Superior temporal gyrus (tissue), 1 donor: Measurements from ENCODE around the gene G6PC2.

Experiments used
- DNase-seq: peaks from one replicate; pipeline ENCODE4 v3.0.0-alpha.2; 2016; ENCODE audit errors: extremely low spot score

The G6PC2 gene

DNA sequence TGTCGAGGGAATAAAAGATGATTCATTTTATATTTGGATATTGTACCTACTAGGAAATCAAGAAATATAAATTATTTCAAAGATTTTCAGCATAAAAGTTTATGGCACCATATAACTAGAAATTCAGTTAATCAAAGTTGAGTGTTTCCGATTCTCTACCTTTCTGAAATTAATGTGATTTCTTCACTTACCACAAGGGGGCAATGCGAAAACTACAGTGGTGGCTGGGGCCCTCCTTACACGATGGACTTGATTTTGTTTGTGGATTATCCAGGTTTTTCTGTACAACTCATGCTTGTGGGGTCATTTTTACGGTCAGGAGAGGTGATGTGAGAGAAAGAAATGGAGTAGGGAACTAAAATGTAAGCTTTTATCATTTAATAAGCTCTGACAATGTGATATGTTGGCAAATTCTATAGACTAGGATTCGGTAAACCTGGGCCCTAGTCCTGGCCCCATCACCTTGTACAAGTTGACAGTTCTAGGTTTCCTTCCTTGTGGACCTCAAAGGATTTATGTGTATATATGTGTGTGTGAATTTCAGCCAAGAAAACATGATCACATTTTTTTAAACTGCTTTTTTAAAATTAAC lies 47.6 kb downstream of the G6PC2 start:
- DNase-seq, result no peak

GRCh38 chr2:168949324-168949723 lies 48.2 kb downstream of the G6PC2 start:
- no peak for DNase-seq

DNA sequence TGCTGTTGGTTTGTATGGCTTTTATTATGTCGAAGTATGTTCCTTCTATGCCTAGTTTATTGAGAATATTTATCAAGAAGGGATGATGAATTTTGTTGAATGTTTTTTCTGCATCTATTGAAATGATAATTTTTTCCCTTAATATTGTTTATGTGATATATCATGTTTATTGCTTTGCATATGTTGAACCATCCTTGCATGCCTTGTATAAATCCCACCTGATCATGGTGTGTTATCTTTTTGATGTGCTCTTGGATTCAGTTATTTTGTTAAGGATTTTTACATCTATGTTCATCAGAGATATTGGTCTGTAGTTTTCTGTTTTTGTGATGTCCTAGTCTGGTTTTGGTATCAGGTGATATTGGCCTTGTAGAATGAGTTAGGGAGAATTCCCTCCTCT lies 50.8 kb downstream of the G6PC2 start:
- DNase-seq, result no peak

DNA sequence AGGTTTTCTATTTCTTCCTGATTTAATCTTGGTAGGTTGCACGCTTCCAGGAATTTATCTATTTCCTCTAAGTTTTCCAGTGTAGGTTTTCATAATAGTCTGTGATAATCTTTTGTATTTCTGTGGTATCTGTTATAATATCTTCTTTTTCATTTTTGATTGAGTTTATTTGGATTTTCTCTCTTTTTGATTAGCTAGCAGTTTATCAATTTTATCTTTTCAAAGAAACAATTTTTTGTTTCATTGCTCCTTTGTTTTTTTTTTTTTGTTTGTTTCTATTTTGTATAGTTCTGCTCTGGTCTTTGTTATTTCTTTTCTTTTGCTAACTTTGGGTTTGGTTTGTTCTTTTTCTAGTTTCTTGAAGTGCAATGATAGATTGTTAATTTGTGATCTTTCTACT lies 51.3 kb downstream of the G6PC2 start:
- no peak for DNase-seq

DNA sequence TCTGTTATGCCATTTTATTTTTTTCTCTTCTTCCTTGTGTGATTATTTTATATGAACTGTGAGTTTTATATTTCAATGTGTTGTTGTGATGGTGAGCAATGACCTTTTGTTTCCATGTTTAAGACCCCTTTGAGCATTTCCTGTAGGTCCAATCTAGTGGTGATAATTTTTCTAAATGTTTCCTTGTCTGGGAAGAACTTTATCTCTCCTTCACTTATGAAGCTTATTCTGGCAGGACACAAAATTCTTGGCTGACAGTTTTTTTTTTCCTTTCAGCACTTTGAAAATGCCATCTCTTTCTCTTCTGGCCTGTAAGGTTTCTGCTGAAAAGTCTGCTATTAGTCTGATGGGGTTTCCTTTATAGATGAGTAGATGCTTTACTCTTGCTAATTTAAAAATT lies 53.2 kb downstream of the G6PC2 start:
- DNase-seq, result no peak

- DNase-seq, result no peak
These were observed 54.2 kb downstream of the G6PC2 start for GRCh38 chr2:168955321-168955720.

DNA sequence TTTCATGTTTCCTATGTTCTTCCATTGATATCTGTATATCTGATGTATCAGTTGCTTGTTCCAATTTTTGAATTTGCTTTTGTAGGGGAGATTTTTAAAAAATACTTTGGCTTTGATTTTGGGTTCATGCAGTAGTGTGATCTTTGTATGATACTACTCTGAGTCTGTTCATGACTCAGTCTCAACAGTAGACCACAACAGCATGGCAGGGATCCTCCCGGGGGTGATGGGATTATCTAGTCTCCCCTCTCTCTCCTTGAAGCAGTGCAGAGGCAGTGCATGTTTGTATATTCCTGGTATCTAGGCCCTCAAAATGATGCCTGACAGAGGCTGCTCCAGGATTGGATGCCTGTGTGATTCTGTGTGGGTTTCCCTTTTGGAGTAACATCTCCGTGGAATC lies 55.3 kb downstream of the G6PC2 start:
- no peak for DNase-seq
